Measurements from ENCODE around the gene FOXN3. TPM values are rescaled to one million over a fixed set of nuclear protein-coding genes. Genes with fewer than 3 reads are reported as not detected.

Gene FOXN3
- total and polyA plus RNA-seq, 10 of the 15 experiments (the other 5 are each of a cell fraction or from before 2014, with no cell fraction given), result 4.5 to 68.9 (median 29.7) TPM

DNA sequence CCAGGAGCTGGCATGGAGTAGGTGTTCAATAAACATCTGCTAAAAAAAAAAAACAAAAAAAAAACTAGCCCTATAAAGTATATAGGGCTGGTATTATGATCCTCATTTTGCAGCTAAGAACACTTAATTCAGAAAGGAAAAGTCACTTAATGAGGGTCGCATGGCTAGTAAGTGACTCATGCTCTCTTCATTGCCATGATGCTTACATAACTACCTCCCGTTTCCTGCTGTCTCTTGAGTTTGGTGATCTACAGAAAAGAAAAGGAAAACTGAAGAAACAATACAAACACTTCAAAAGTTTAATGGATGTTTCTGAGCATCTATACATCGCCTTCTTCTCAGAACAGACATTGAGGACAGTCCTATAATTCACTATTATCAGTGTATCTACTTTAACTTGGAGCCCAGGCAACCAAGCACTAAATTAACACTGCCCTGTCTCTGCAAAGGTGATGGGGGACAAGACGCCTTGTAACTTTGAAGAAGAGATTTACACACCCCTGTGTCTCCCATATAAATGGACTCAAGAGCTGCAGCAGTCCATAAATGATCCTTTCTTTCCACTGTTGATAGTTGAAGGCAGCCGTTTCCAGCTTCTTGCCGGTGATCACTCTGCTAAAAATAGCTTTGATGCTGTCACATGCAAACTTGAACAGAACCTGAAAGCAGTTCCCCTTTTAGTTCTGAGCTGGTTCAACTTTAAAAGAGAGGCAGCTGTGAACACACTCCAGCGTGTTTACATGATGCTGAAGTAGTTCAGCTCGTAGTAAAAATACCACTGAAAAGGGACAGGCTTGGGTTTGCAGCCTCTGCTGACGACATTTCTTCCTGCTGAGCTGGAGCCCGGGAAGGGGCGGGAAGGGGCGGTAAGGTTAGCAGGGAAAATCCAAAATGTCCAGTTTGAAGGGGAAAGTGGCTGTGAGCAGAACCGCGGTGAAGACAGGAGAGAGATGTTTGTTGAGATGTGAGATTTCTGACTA is 113.3 kb downstream of the FOXN3 start (continued):
- 0 out of 2 replicates have a peak, but pooled peaks have one; percentile 27 for TF ChIP-seq CBX5 (IDR thresholded peaks at IDR 0.05; ENCODE audit: low read depth)
- peak; percentile 49 for TF ChIP-seq PKNOX1 (IDR thresholded peaks at IDR 0.05)
- TF ChIP-seq TCF12 (IDR thresholded peaks at IDR 0.05; ENCODE audit: low read depth, low read length), result peak; percentile 78
- no peak for TF ChIP-seq BMI1 (IDR thresholded peaks at IDR 0.05; ENCODE audit: borderline replicate concordance)
- TF ChIP-seq GABPA (IDR thresholded peaks at IDR 0.05; ENCODE audit: low read depth), result no peak
- TF ChIP-seq, protein P1, sequence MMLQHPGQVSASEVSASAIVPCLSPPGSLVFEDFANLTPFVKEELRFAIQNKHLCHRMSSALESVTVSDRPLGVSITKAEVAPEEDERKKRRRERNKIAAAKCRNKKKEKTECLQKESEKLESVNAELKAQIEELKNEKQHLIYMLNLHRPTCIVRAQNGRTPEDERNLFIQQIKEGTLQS (IDR thresholded peaks at IDR 0.05; ENCODE audit: borderline replicate concordance, extremely low read depth, low read depth, low read length), result no peak
- TF ChIP-seq PRDM15 (CRISPR knock-in tag; IDR thresholded peaks at IDR 0.05), result no peak
- peak; percentile 58; the same call in 1 of the 2 replicates for TF ChIP-seq PAX5 (IDR thresholded peaks at IDR 0.05; ENCODE audit: borderline replicate concordance, low read depth, low read length)
- TF ChIP-seq FOXK2 (IDR thresholded peaks at IDR 0.05), result peak; percentile 87
- no peak for TF ChIP-seq IRF3 (IDR thresholded peaks at IDR 0.05)
- no peak for TF ChIP-seq RFX5 (IDR thresholded peaks at IDR 0.05; ENCODE audit: low read depth, low read length)
- no peak for TF ChIP-seq BCL11A (IDR thresholded peaks at IDR 0.05; ENCODE audit: low read depth, low read length)
- peak; percentile 73; the same call in 1 of the 2 replicates for TF ChIP-seq MLLT1 (IDR thresholded peaks at IDR 0.05)
- TF ChIP-seq SMC3 (IDR thresholded peaks at IDR 0.05; ENCODE audit: borderline replicate concordance, low read length), result peak; percentile 19; the same call in 1 of the 2 replicates
- peak; percentile 4; the same call in 1 of the 2 replicates for TF ChIP-seq ZBTB40 (IDR thresholded peaks at IDR 0.05; ENCODE audit: borderline replicate concordance)
- TF ChIP-seq IRF4 (IDR thresholded peaks at IDR 0.05; ENCODE audit: low read depth, low read length), result 0 out of 2 replicates have a peak, but pooled peaks have one; percentile 16
